Umbilical cord (tissue), 2 donors: ENCODE results near the gene CEACAM19. TPM values are rescaled to one million over a fixed set of nuclear protein-coding genes. Genes with fewer than 3 reads are reported as not detected.
"Not testable (repeated sequence)": the region's sequence is repeated elsewhere in the genome, so short reads cannot be mapped to it uniquely, and the experiment has no call there.

Experiments
- DNase-seq: peaks from one replicate; pipeline ENCODE4 v3.0.0-alpha.2; 2015; ENCODE audit warnings: low spot score
- total RNA-seq: library from RNA; depleted of rRNA; stranded (reverse); fragments of >200 nt; gene quantifications from one replicate; pipeline ENCODE4 v1.2.3, GENCODE V29; 2014; ENCODE audit warnings: low replicate concordance; ENCODE audit not compliant: insufficient read depth

CEACAM19 gene
- total RNA-seq, 1 donor from 2014 or later: not detected

- DNase-seq: no peak
Measured at GRCh38 chr19:44673510-44673909, 2.2 kb downstream of the CEACAM19 start.

- no peak for DNase-seq
Measured at GRCh38 chr19:44675521-44675920, 4.2 kb downstream of the CEACAM19 start.

GRCh38 chr19:44677019-44677811, 5.9 kb downstream of the CEACAM19 start:
- DNase-seq: peak; percentile 52

- DNase-seq: no peak
Measured at GRCh38 chr19:44680536-44680935, 9.3 kb downstream of the CEACAM19 start.

- no peak for DNase-seq
Measured at GRCh38 chr19:44681992-44682790, 10.9 kb downstream of the CEACAM19 start.

GRCh38 chr19:44682807-44683206, 11.5 kb downstream of the CEACAM19 start:
- no peak for DNase-seq

- no peak for DNase-seq
Measured at GRCh38 chr19:44683434-44684210, 12.3 kb downstream of the CEACAM19 start.

GRCh38 chr19:44684396-44684795, 13.1 kb downstream of the CEACAM19 start:
- DNase-seq: not testable (repeated sequence)

GRCh38 chr19:44684892-44685863, 13.9 kb downstream of the CEACAM19 start:
- peak; percentile 81 for DNase-seq

GRCh38 chr19:44685877-44686276, 14.6 kb downstream of the CEACAM19 start:
- peak; percentile 18 for DNase-seq

- DNase-seq: no peak
Measured at GRCh38 chr19:44686896-44687295, 15.6 kb downstream of the CEACAM19 start.

GRCh38 chr19:44687888-44688287, 16.6 kb downstream of the CEACAM19 start:
- no peak for DNase-seq

- DNase-seq: peak; percentile 59
Measured at GRCh38 chr19:44689290-44690130, 18.2 kb downstream of the CEACAM19 start.

GRCh38 chr19:44690131-44690440, 18.8 kb downstream of the CEACAM19 start:
- DNase-seq: no peak

- DNase-seq: no peak
Measured at GRCh38 chr19:44692379-44692721, 21.1 kb downstream of the CEACAM19 start.

- DNase-seq: no peak
Measured at GRCh38 chr19:44694184-44694579, 22.9 kb downstream of the CEACAM19 start.

- DNase-seq: no peak
Measured at GRCh38 chr19:44696939-44697669, 25.8 kb downstream of the CEACAM19 start.

- DNase-seq: no peak
Measured at GRCh38 chr19:44697670-44698034, 26.4 kb downstream of the CEACAM19 start.

GRCh38 chr19:44698492-44699201, 27.4 kb downstream of the CEACAM19 start, which contains the start of gene CEACAM16:
CEACAM16 (plus strand) TSS chr19:44699151; CDS start chr19:44701457, 2,306 bp downstream.
- DNase-seq: no peak
